GM12891 (cell line): Measurements from ENCODE around the gene PRUNE2.

Experiments
- POLR2A ChIP-seq: IDR thresholded peaks from 2 replicates; pipeline ENCODE4 v1.6.1; 2011; ENCODE audit warnings: low read depth, low read length, control low read depth
- POLR2AphosphoS5 ChIP-seq: IDR thresholded peaks from 2 replicates; pipeline ENCODE4 v1.6.1; 2011; ENCODE audit warnings: low read depth, low read length, control low read depth
- SPI1 ChIP-seq: IDR thresholded peaks from 2 replicates; pipeline ENCODE4 v1.6.1; 2011; ENCODE audit warnings: low read depth, low read length, control low read depth
- TAF1 ChIP-seq: IDR thresholded peaks from 2 replicates; pipeline ENCODE4 v1.6.1; 2011; ENCODE audit warnings: low read depth, low read length, control low read depth

DNA sequence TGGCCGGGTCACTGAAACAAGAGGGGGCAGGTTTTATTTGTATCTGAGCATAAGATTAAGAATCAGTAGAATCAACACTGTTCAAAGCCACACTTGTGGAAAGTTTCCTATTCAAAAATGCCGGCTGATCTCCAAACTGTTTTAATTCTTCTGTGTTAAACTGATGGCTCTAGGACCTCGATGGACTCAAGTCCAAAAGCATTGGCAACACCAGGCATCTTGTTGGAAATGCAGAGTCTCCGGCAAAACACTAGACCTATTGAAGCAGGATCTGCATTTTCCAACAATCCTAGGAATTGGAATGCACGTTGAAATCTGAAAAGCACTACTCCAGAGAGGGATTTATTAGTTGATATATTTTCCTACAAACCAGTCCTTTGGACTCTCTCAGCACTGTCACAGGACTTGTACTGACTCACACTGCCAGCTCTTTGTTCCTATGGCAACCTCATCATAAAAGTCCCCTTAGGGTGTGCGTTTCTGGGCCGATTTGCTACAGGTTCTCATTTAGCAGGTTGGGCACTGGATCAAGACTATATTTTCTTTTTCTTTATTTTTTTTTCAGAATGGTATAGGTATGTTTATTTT lies 189.7 kb downstream of the PRUNE2 start:
- no peak for TF ChIP-seq POLR2A
- no peak for TF ChIP-seq POLR2AphosphoS5
- TF ChIP-seq SPI1: no peak
- TF ChIP-seq TAF1: no peak
